Stimulated activated CD8-positive, alpha-beta memory T cell treated with anti-CD3 and anti-CD28 coated beads, Interleukin-7, amount 100 ng/mL, for 4 hours (primary cell): ENCODE measurements around the gene C1orf21.
A peak's percentile ranks its signal among the peaks of the same experiment; 100 is the strongest.

ENCODE experiments used
- DNase-seq, 2 donors: peaks; one replicate each; pipeline ENCODE4 v3.0.0-alpha.2; 2020; ENCODE audit warnings: low read depth in 2 of 2

The C1orf21 gene

DNA sequence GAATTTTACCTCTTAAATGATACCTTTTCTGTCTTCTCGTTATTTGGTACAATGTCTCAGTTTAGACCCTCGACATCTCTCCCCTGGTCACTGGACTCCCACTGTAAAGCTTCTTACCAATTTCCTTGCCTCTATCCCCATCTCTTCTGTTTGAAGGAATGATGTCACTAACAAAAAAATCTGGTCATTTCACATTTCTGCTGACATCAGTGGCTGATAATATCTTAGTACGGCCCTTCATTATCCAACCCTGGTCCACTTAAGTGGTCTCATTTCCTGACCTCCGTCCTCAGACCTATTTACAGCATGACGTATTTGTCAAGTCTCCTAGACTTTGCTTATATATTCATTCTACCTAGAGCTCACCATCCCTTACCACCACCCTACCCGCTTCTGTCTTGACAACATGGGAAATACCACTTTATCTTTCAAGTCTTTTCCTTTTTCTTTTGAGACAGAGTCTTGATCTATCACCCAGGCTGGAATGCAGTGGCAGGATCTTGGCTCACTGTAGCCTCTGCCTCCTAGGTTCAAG, 60.9 kb downstream of the C1orf21 start:
- DNase-seq = no peak

- no peak for DNase-seq
Observed at GRCh38 chr1:184449916-184450315, 63.1 kb downstream of the C1orf21 start.

- DNase-seq = no peak
Observed at GRCh38 chr1:184455786-184456185, 69.0 kb downstream of the C1orf21 start.

- DNase-seq = no peak
Observed at GRCh38 chr1:184456189-184456588, 69.4 kb downstream of the C1orf21 start.

GRCh38 chr1:184457500-184457899, 70.7 kb downstream of the C1orf21 start:
- no peak for DNase-seq

GRCh38 chr1:184461321-184461720, 74.5 kb downstream of the C1orf21 start:
- DNase-seq = no peak

DNA sequence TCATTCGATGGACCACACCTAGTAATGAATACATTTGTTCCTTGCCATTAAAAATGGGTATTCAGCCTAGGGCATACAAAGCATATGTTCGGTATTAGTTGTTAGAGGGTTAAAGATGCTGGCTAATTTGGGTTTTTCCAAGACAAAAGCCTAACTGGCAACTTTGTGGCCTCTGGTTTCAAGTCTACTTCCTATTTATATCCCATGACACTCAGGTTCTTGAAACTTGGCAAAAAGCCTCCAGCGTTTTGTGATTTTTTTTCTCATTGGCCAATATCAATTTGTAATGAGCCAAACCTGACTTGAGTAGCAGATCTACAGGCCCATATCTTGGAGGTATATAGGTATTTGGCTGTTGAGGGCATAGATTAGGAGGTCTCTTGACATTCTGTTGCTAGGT, 75.3 kb downstream of the C1orf21 start:
- no peak for DNase-seq

DNA sequence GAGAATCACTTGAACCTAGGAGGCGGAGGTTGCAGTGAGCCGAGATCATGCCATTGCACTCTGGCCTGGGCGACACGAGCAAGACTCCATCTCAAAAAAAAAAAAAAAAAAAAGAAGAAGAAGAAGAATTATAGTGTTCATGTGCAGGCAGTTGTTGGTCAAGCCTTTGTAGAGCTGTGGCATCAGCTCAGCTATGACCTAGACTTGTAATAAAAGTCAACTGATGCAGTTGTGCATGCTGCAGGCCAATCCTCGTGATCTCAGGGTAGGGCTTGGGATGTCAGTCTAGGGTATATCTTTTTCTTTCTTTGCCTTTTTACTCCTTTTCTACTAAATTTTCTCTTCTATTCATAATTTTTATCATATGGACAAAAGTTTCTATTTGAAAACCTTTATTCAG, 76.2 kb downstream of the C1orf21 start:
- no peak for DNase-seq

DNA sequence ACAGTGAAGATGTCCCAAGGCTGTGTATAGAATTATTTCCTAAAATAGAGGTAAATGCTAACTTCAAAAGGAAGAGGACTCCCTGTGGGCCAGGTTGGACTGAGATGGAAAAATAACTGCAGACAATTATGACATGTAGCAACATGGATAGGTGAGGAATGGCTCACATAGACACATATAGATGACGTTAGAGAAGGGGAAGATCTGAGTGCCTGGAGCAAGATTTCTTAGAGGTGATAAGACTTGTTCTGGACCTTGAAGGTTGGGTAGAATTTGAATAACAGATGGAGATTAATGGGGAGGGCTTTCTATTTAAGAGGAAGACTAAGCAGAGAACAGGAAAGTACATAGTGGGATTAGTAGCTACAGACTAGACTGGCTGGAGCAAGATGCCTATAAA, 76.9 kb downstream of the C1orf21 start:
- no peak for DNase-seq

- DNase-seq = no peak
Observed at GRCh38 chr1:184464757-184465156, 77.9 kb downstream of the C1orf21 start.

GRCh38 chr1:184465489-184466146, 78.8 kb downstream of the C1orf21 start:
- DNase-seq = peak; percentile 9 to 10

- DNase-seq = no peak
Observed at GRCh38 chr1:184467295-184467694, 80.5 kb downstream of the C1orf21 start.

GRCh38 chr1:184469396-184469795, 82.6 kb downstream of the C1orf21 start:
- no peak for DNase-seq

GRCh38 chr1:184471686-184472085, 84.9 kb downstream of the C1orf21 start:
- DNase-seq = no peak

- no peak for DNase-seq
Observed at GRCh38 chr1:184472136-184472535, 85.3 kb downstream of the C1orf21 start.

GRCh38 chr1:184473176-184473966, 86.5 kb downstream of the C1orf21 start:
- no peak for DNase-seq

- no peak for DNase-seq
Observed at GRCh38 chr1:184476187-184476586, 89.4 kb downstream of the C1orf21 start.

DNA sequence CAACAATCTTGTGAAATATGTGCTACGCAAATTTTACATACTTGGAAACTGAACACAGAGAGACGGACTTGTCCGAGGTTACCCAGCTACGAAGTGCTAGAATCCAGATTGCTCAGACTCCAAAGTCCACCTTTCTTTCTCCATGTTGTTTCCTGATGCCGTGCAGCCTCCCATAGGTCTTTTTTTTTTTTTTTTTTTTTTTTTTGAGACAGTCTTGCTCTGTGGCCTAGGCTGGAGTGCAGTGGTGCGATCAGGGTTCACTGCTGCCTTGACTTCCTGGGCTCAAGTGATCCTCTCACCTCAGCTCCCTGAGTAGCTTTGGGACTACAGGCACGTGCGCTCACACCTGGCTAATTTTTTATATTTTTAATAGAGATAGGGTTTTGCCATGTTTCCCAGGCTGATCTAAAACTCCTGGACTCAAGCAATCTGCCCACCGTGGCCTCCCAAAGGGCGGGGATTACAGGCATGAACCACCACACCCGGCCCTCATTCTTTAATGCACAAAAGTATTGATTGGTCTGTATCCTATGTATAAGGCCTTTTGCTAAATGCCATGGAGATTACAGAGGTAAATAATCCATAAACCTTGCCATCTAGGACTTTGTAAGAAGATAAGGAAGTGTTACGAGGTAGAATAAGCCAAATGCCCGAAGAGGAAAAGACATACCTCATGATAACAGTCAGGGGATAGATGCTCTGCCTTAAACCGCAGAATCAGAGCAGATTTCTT, 92.8 kb downstream of the C1orf21 start:
- no peak for DNase-seq

- no peak for DNase-seq
Observed at GRCh38 chr1:184480736-184481135, 93.9 kb downstream of the C1orf21 start.

DNA sequence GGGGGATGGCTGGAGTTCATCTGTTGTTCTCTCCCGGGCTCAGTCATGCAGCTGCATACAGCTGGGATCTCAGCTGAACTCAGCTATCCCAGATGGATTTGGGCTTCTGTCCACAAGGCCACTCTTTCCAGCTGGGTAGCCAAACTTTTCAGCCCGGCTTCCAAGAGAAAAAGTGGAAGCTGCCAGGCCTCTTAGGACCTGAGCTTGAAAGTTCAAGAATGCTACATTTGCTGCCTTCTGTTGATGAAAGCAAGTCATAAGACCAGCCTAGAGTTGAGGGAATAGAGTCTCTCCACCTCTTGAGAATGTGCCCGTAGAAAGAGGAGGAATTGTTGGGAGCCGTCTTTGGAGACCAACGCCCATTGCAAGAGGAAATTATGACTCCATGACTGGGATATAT, 95.3 kb downstream of the C1orf21 start:
- DNase-seq = no peak

- no peak for DNase-seq
Observed at GRCh38 chr1:184483101-184483683, 96.4 kb downstream of the C1orf21 start.
